Skin of body (tissue), 2 donors: Measurements from ENCODE around the gene CHCHD3. TPM values are rescaled to one million over a fixed set of nuclear protein-coding genes. Genes with fewer than 3 reads are reported as not detected.

ENCODE experiments used
- DNase-seq: peaks from one replicate; lab custom pipeline; 2025; lab: John Stamatoyannopoulos, UW
- total RNA-seq: library from RNA; depleted of rRNA; stranded (reverse); fragments of >200 nt; gene quantifications from one replicate; pipeline ENCODE4 v1.2.3, GENCODE V29; 2014

CHCHD3 gene
- 62.7 TPM for total RNA-seq

DNA sequence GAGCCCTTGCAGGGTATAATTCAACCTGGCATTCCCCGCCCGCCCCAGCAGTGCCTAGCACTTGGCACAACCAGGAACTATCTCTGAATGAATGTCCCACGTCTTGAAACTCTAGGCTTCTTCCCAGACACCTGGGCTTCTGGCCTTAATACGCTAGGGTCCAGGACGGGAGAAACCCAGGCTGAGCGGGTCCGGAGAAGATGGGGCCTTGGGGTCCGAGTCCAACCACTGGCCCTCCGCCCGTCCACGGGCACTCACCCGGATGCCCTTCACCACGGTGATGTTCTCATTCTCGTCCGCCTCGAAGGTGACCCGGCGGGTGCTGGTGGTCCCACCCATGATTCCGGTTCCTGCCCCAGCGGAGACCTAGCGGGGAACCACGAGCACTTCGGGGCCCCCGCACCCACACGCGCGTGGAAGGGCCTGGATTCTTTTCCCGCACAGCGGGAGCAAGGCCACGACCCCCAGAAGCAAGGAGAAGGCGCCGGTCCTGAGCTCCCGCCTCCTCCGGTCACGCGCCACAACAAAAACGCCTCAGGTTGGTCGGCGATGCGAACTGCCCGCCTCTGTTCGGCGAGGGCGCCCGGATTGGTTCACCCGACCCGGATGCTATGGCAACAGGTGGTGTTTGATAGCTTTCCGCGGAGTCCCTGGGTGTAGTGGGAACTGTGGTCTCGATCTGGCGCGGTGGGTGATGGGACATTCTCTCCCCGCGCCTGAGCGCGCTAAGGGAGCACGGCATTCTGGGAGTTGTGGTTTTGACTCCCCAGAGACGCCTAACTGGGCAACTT lies at the start of gene CHCHD3:
Gene CHCHD3, minus strand, starts transcription at position 492 of the 791 bp plus-strand sequence. Its CDS starts 153 bp downstream, at position 339.
- DNase-seq, result peak; percentile 99

- DNase-seq, result no peak
Observed at GRCh38 chr7:133130166-133130565, 48.3 kb upstream of the CHCHD3 start.

DNA sequence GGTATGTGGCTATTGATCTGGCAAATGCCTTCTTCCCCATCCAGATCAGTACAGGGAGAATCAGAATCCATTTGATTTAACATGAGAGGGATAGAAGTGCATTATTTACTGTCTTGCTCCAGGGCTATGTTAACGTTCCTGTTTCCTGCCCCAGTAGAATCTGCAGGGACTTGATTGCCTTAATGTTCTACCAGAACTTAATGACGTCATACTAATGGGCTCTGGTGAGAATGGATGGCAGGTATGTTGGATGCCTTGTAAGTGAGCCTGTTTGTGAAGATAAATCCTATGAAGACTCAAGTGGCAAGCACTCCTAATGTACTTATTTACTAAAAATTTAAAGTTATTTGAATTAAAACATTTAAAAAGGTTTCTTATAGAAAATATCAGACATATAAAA lies 44.5 kb upstream of the CHCHD3 start:
- DNase-seq, result no peak

DNA sequence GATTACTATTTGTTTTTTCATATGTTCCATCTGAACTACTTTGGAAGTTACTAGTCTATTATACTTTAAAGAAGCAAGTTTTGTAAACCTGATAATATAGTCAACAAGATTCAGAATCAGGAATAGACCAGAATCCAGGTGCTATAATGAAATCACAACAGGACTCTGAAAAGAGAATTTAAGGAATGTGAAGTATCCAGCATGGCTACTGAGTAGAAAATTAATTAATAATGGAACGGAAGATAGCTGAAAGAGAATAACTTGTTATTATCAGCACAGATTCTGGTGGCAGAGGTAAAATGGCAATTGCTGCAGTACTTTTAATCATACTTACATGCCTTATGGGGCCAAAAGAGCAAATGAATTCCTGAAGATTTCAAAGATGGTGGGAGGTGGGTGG lies 43.1 kb upstream of the CHCHD3 start:
- DNase-seq, result no peak

- no peak for DNase-seq
Observed at GRCh38 chr7:133121175-133121844, 39.4 kb upstream of the CHCHD3 start.

GRCh38 chr7:133119067-133119466 lies 37.2 kb upstream of the CHCHD3 start:
- no peak for DNase-seq

- DNase-seq, result no peak
Observed at GRCh38 chr7:133118261-133118660, 36.4 kb upstream of the CHCHD3 start.

- DNase-seq, result no peak
Observed at GRCh38 chr7:133117452-133117851, 35.6 kb upstream of the CHCHD3 start.

DNA sequence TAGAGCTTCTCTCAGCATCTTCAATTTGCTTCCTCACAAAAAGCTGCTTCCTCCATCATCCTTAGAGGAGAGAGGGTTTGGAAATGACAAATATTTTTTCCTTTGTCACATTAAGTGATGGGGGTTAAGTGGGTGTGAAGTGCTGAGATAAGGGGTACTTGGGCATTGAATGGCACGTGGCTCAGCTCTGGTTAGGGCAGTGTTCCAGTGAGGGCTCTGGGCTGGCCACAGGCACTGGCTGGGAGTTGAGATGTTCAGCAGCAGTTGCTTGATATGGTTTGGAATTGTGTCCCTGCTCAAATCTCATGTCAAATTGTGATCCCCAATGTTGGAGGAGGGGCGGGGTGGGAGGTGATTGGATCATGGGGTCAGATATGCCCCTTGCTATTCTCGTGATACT lies 33.7 kb upstream of the CHCHD3 start:
- no peak for DNase-seq

- no peak for DNase-seq
Observed at GRCh38 chr7:133114519-133114918, 32.6 kb upstream of the CHCHD3 start.

DNA sequence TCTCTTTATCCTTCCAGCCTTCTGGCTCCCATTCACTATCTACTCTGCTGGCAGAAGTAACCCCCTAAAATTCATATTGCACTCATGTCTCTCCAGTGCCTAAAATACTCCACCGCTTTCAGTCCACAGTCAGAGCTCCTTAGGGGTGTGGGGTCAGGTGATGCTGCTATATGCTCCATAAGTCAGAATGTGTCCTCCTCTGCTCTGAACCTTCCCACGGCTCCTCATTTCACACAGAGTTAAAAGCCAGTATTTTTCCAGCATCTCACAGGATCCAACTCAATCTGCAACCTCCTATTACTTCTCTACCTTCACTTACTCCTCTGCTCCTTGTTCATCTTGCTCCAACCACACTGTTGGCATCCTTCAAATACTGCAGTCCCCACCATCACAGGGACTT lies 31.1 kb upstream of the CHCHD3 start:
- DNase-seq, result no peak

DNA sequence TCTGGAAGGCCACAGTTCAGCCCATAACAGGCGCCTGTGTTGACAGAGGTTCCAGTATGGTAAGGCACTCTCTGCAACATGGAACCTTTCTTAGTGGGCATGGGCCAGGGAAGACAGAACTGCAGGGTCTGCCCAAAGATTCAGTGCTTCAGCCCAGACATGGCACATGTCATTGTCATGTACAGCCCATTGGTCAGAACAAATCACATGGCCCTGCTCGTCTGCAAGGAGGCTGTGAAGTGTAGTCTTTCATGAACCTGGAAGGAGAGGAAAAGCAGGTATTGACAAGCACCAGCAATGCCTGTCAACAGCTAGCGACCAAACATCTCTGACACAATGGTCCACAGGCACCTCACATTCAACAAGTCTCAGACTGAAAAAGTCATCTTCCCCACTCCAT lies 30.4 kb upstream of the CHCHD3 start:
- DNase-seq, result no peak

DNA sequence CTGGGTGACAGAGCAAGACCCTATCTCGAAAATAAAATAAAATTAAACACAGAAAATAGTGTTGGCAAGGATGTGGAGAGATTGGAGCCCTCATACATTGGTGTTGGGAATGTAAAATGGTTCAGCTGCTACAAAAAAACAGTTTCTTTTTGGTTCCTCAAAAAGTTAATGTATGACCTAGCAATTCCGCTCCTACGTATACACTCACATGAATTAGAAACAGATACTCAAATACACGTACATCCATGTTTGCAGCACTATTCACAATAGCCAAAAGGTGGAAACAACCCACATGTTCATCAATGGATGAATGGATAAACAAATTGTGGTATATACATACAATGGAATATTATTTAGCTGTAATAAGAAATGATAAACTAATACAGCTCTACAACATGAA lies 28.4 kb upstream of the CHCHD3 start:
- no peak for DNase-seq

- DNase-seq, result no peak
Observed at GRCh38 chr7:133109816-133110215, 27.9 kb upstream of the CHCHD3 start.

- no peak for DNase-seq
Observed at GRCh38 chr7:133108023-133108422, 26.1 kb upstream of the CHCHD3 start.

DNA sequence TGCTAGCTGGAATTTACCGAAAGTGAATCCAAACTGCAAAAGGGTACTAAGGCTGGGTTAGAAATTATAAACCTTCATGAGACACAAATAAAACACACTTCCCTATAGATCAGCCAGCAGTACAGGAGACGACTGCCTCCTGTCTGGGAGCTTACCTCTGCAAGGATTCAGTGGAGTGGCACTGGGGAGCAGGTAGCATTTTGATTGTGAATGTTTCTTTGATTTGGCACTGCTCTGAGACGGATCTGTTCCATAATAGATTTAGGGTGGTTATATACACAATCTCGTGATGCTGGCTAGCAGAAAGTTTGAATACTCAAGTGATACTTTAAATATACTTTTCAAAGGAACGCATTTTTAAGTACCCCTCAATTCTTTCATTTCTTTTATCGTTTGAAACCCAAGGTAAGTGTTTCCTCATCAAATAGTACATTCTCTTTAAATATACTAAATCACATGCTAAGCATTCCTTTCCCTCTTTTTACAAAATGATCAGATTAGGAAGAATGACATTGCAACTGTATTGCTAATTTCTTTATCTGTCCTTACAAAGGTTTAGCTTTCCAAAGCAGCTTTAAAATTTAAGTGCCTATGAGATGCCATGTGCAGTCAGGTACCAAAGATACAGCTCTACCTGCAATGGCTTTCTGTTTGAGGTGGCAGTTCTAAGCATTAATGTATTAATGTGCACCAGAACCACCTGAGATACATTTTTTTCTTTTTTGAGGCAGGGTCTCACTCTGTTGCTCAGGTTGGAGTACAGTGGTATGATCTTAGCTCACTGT lies 20.6 kb upstream of the CHCHD3 start:
- DNase-seq, result no peak

GRCh38 chr7:133099633-133100286 lies 17.9 kb upstream of the CHCHD3 start:
- DNase-seq, result no peak

DNA sequence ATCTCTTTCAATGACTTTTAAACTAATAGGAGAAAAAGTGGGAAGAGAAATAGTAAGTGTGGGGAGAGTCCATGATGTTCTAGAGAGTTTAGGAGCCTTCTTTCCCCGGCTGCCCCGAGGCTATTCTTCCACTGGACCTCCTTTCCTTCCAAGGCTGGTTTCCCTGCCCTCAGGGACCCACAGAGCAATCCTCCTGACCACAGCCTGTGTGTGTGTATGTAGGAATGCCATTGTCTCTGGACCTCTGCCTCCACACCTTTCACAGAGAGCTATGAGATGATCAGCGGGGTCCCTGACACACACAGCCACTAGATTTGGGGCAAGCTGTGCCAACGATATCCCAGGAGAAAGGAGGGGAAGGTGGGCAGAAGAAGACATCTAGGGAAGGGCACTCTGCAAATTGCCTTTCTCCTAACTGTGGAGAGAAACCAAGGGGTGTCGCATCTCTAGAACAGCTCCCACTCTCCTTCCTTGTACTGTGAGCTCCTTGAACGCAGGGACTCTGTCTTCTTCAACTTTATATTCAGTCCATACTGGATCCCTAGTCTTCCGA lies 13.3 kb upstream of the CHCHD3 start:
- no peak for DNase-seq

GRCh38 chr7:133091943-133092464 lies 10.1 kb upstream of the CHCHD3 start:
- DNase-seq, result no peak

GRCh38 chr7:133082390-133082766 lies 488 bp upstream of the CHCHD3 start:
- DNase-seq, result no peak

GRCh38 chr7:133081119-133081598 lies 731 bp downstream of the CHCHD3 start:
- DNase-seq, result peak; percentile 17
